GM10847 (cell line): ENCODE data around the gene OR5AN1.

Experiments used
- POLR2A ChIP-seq: IDR thresholded peaks from 2 replicates; pipeline ENCODE4 v1.6.1; 2011; ENCODE audit not compliant: insufficient read length; ENCODE audit errors: extremely low read depth

The OR5AN1 gene

GRCh38 chr11:59416613-59417012 lies 57.9 kb downstream of the OR5AN1 start:
- no peak for TF ChIP-seq POLR2A

GRCh38 chr11:59417023-59417422 lies 58.3 kb downstream of the OR5AN1 start:
- no peak for TF ChIP-seq POLR2A

GRCh38 chr11:59418156-59418555 lies 59.5 kb downstream of the OR5AN1 start:
- no peak for TF ChIP-seq POLR2A
